NCI-H1105 treated with DMSO at 0.1 percent for 48 hours (cell line): ENCODE measurements around the gene NOL9.

Source experiments
- DNase-seq: peaks from one replicate; lab custom pipeline; 2025; lab: John Stamatoyannopoulos, UW

NOL9 gene

DNA sequence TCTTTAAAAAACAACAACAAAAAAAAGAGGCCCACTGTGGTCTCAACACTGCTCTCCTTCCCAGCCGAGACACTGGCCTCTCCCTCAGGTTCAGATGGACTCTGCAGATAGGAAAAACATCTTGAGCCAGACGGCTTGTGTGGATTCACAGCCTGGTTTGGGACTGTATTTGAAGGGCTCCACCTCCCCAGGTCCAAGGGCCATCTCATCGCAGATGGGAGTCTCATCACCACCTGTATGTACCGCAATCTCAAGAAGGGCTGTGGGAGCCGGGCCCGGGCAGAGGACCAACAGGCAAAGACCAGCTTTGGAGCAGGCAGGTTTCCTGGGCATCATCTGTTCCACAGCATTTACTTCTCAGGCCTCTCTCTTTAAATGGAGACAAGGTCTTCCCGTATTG is 35.7 kb upstream of the NOL9 start:
- DNase-seq, result no peak

DNA sequence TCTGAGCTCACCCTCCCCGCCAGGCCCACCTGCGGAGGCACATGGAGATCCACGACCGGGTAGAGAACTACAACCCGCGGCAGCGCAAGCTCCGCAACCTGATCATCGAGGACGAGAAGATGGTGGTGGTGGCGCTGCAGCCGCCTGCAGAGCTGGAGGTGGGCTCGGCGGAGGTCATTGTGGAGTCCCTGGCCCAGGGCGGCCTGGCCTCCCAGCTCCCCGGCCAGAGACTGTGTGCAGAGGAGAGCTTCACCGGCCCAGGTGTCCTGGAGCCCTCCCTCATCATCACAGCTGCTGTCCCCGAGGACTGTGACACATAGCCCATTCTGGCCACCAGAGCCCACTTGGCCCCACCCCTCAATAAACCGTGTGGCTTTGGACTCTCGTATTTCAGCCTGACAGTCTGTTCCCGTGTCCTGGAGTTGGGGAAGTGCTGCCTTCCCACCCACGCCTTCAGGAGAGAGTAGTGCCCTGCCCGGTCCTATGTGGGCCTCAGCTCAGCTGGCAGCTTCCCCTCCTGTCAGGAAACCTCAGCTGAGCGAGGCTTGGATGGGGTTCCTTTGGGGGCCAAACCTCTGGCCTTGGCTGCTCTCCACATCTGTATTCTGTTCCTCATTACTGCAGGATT is 34.7 kb upstream of the NOL9 start:
- no peak for DNase-seq

DNA sequence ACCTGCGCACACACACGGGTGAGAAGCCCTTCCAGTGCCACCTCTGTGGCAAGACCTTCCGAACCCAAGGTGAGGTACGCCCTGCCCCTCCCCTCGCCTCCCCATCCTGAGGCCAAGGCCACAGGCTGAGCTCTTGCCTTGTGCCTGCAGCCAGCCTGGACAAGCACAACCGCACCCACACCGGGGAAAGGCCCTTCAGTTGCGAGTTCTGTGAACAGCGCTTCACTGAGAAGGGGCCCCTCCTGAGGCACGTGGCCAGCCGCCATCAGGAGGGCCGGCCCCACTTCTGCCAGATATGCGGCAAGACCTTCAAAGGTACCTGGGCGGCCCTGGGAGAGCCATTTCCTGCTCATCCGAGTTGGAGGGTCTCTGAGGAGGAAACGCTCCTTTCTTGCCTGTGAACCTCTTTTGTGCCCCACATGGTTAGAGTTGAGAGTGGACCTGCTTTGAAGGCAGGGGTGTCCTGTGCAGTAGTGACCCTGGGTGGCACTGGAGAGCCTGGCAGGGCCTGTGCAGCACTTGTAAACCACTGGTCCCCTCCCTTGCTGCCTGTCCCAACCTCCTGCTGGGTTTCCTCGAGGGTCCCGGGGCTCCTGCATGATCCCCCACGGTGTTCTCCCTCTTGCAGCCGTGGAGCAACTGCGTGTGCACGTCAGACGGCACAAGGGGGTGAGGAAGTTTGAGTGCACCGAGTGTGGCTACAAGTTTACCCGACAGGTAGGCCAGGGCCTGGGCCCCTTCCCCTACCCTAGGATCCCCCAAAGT is 34.0 kb upstream of the NOL9 start:
- no peak for DNase-seq

DNA sequence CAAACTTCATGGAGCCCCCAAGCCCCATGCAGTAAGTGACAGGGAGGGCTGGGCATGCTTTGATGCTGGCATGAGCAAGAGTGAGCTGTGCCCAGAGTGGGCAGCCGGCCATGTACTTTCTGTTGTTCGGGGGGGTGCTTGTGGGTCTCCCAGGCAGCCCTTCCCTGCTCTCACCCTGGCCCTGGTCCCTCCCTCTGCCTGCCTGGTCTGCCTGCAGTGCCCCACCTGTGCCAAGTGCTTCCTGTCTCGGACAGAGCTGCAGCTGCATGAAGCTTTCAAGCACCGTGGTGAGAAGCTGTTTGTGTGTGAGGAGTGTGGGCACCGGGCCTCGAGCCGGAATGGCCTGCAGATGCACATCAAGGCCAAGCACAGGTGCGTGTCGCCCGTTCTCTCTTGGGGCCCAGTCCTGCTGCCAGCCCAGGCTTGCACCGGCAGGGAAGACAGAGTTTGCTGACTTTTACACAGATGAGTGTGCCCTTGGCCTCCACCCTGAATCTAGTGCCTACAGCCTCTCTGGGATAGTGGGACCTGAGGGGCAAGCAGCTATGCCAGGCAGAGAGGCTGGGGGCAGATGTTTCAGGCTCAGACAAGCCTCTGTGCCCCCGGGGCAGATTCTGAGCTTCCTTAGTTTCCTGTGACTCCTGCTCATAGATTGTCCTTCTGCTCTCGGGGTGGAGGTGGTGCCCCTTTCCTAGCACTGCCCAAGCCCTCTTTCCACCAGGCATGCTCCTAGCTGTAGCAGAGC is 33.1 kb upstream of the NOL9 start:
- peak; percentile 72 for DNase-seq

DNA sequence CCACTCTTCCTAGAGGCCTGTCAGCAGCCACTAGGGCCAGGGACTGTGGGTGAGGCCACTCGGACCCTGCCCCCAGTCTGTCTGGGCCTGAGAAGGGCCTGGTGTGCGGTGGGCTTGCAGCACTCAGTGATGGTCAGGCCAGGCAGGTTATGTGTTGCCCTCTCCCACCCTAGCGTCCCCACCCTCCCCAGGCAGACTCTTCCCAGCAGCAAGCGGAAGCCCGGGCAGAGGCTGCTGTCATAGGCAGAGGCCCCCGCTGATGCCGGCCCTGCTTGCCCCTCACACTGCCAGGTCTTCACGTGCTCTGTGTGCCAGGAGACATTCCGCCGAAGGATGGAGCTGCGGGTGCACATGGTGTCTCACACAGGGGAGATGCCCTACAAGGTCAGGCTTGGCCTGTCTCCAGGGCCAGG is 32.1 kb upstream of the NOL9 start:
- no peak for DNase-seq

DNA sequence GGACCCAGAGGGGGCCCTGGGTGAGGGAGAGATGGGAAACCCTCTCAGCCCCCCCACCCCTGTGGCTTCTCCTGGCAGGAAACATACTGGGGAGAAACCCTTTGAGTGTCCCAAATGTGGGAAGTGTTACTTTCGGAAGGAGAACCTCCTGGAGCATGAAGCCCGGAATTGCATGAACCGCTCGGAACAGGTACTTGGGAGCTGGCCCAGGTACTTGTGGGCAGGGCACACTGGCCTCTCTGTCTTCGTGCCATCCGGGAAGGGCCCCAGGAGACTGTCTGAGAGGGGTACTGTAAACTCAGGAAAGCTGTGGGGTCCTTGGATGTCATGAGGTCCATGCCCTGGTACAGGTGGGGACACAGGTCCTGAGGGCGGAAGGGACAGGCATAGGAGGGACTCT is 31.5 kb upstream of the NOL9 start:
- no peak for DNase-seq

DNA sequence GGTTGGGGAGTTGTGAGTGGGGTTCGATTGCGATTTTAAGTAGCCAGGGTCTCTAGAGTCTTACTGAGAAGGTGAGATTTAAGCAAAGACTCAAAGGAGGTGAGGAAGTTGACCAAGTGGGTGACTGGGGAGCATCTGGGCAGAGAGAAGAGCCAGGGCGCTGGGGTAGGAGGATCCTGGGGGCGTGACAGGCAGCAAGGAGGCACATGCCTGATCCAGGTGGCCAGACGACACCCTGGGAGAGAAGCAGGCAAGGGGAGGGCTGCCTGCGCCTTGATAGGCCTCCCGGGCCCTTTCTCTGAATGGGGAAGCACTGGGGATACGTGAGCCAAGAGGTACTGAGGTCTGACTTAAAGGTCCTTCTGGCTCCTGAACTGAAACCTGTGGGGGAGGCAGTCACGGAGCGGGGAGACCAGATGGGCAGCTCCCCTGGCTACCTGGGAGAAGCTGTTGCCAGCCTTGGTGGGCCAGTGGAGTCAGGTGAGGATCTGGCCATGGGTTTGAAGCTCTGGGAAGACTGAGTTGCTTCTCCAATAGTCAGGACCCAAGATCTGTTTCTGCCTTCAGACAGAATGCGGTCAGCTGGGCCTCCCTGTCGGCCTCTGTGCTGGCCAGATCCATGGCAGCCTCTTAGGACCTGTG is 30.9 kb upstream of the NOL9 start:
- no peak for DNase-seq

DNA sequence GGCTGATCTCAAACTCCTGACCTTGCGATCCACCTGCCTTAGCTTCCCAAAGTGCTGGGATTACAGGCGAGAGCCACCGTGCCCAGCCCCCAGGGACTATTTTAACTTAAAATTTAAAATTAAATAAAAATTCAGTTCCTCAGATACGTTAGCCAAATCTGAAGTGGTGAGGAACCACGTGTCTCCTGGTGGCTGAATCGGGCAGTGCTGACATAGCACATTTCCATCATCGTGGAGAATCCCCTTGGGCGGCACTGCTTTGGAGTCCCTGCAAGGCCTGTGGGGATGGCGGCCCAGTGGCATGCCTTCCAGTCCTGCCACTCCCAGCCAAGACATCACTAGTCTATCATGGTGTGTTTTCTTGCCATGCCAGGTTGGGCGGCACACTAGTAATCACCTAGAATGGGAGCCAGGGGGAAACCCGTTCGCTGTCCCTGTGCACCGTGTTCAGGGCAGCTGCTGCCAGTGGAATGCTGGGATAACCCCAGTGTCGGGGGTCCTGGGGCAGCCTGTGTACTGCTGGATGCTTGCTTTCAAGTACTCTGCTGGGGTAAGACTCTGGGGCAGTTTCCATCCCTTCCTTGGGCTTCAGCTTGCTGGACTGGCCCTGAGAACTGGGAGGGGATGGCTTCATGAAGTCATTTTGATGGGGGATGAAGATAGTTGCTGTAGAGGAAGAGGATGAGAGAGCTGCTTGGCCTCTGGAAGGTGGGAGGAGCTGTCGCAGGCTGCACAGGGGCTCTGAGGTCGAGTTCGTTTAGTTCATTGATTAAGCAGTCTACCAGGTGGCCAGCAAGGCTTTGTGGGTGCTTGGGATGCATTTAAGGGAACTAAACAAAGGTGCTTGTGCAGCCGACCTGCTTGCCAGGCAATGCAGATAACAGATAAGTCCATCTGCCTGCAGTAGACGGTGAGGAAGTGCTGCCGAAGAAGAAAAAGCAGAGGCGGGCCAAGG is 30.1 kb upstream of the NOL9 start:
- DNase-seq, result no peak

DNA sequence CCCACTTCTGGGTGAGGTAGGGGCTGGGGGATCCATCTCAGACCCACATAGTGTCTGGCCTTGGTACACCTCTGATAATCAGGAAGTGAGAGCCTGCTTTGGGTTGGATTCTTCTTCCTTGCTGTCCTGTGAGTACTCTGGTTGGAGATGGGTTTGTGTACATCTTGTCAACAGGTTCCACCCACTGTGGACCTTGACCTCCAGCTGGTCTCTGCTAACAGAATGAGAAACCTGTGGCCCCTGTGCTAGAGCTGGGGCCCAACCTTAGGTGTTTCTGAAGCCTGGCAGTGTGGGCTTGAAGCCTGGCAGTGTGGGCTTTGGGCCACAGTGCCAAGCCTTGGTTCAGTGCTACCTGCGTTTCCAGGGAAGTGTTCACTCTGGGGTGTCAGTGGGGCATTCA is 28.1 kb upstream of the NOL9 start:
- no peak for DNase-seq

DNA sequence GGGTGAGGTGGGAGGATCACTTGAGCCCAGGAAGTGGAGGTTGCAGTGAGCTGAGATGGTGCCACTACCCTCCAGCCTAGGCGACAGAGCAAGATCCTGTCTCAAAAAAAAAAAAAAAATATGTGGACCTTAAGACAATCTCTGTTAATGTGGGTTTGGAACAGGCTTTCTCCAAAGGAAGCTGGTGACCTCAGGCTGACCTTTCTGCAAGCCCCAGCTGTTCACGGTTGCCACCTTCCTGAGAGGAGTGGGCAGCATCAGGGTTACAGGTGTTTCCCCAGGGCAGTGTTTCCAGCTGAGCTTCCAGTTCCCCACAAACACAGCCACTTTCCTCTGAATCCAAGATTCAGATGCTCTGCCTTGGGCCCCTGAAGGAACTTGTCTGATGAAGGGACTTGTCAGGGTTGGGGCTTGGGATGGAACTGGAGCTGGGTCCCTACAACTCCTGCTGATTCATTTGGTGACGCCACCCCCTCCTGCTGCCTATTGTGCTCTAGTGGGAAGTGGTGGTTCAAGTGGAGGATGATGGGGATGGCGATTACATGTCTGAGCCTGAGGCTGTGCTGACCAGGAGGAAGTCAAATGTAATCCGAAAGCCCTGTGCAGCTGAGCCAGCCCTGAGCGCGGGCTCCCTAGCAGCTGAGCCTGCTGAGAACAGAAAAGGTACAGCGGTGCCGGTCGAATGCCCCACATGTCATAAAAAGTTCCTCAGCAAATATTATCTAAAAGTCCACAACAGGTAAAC is 27.4 kb upstream of the NOL9 start:
- no peak for DNase-seq

DNA sequence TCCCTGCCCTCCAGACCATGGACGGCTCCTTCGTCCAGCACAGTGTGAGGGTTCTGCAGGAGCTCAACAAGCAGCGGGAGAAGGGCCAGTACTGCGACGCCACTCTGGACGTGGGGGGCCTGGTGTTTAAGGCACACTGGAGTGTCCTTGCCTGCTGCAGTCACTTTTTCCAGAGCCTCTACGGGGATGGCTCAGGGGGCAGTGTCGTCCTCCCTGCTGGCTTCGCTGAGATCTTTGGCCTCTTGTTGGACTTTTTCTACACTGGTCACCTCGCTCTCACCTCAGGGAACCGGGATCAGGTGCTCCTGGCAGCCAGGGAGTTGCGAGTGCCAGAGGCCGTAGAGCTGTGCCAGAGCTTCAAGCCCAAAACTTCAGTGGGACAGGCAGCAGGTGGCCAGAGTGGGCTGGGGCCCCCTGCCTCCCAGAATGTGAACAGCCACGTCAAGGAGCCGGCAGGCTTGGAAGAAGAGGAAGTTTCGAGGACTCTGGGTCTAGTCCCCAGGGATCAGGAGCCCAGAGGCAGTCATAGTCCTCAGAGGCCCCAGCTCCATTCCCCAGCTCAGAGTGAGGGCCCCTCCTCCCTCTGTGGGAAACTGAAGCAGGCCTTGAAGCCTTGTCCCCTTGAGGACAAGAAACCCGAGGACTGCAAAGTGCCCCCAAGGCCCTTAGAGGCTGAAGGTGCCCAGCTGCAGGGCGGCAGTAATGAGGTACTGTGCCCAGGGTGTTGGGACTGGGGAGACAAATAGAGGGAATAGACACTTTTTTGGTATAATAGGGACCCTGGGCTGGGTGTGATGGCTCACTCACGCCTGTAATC is 26.5 kb upstream of the NOL9 start:
- DNase-seq, result no peak

DNA sequence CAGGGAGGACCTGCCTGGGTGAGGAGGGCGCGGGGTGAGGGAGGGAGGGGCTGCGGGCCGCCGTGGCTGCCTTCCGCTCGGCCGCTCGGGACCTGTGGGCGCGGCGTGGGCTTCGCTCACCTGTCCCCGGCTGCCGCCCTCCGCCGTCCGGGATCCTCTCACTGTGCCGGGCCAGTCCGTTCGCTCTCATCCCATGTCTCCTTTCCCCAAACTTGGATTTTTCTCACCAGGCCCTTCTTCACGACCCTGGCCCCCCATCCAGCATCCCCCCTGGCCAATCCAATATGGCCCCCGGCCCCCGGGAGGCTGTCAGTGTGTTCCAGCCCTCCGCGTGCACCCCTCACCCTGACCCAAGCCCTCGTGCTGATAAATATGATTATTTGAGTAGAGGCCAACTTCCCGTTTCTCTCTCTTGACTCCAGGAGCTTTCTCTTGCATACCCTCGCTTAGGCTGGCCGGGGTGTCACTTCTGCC is 25.8 kb upstream of the NOL9 start:
- DNase-seq, result no peak

DNA sequence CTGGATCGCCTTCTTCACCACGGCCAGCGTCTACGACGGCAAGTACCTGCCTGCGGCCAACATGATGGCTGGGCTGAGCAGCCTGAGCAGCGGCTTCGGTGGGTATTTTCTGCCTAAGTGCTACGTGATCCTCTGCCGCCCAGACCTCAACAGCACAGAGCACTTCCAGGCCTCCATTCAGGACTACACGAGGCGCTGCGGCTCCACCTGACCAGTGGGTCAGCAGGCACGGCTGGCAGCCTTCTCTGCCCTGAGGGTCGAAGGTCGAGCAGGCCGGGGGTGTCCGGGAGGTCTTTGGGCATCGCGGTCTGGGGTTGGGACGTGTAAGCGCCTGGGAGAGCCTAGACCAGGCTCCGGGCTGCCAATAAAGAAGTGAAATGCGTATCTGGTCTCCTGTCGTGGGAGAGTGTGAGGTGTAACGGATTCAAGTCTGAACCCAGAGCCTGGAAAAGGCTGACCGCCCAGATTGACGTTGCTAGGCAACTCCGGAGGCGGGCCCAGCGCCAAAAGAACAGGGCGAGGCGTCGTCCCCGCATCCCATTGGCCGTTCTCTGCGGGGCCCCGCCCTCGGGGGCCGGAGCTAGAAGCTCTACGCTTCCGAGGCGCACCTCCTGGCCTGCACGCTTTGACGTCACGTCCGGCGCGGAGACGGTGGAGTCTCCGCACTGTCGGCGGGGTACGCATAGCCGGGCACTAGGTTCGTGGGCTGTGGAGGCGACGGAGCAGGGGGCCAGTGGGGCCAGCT is 25.2 kb upstream of the NOL9 start, which contains the start of gene ZBTB48:
Gene ZBTB48, plus strand, starts transcription at position 621 of the 745 bp plus-strand sequence. CDS start 616 bp downstream, outside the sequence.
- peak; percentile 97 for DNase-seq

DNA sequence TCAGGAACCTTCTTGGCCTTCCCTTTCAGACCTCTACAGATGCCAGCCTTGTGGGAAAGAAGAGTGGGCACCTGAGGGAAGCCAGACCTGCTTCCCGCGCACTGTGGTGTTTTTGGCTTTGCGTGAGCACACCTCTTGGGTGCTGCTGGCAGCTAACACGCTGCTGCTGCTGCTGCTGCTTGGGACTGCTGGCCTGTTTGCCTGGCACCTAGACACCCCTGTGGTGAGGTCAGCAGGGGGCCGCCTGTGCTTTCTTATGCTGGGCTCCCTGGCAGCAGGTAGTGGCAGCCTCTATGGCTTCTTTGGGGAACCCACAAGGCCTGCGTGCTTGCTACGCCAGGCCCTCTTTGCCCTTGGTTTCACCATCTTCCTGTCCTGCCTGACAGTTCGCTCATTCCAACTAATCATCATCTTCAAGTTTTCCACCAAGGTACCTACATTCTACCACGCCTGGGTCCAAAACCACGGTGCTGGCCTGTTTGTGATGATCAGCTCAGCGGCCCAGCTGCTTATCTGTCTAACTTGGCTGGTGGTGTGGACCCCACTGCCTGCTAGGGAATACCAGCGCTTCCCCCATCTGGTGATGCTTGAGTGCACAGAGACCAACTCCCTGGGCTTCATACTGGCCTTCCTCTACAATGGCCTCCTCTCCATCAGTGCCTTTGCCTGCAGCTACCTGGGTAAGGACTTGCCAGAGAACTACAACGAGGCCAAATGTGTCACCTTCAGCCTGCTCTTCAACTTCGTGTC is 24.5 kb upstream of the NOL9 start:
- DNase-seq, result no peak

DNA sequence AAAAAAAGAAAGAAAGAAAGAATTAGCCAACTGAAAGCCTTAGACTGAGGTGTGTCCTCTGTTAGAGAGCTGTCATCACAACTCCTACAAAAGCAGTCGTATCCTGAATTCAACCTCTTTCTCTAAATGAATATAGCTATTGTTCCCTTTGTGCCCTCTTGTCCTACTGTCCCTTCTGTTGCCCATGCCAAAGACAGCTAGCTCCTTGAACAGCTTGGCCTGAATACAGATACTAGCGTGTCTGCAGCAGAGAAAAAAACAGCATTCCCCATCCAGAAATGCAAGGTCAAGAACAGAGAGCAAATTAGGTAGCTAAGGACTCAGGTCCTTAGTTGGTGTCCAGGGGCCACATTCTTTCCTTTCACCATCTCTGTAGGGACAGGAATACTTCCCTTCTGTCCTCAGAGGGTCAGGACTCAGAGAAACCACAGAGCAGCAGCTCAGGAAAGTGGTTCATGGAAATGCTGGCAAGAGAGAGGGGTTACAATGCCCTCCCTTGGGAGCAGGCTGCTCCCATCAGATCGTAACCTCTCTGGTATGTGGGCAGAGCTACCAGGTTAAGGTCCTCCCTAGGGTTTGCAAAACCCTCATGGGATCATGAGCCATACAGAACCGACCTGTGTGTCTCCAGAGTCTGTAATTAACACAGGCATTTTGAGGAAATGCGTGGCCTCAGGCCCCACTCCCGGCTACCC is 23.7 kb upstream of the NOL9 start:
- no peak for DNase-seq

DNA sequence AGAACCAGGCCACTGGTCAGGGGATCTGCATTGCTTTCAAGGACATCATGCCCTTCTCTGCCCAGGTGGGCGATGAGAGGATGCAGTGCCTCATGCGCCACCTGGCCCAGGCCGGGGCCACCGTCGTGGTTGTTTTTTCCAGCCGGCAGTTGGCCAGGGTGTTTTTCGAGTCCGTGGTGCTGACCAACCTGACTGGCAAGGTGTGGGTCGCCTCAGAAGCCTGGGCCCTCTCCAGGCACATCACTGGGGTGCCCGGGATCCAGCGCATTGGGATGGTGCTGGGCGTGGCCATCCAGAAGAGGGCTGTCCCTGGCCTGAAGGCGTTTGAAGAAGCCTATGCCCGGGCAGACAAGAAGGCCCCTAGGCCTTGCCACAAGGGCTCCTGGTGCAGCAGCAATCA is 20.5 kb upstream of the NOL9 start:
- DNase-seq, result no peak

DNA sequence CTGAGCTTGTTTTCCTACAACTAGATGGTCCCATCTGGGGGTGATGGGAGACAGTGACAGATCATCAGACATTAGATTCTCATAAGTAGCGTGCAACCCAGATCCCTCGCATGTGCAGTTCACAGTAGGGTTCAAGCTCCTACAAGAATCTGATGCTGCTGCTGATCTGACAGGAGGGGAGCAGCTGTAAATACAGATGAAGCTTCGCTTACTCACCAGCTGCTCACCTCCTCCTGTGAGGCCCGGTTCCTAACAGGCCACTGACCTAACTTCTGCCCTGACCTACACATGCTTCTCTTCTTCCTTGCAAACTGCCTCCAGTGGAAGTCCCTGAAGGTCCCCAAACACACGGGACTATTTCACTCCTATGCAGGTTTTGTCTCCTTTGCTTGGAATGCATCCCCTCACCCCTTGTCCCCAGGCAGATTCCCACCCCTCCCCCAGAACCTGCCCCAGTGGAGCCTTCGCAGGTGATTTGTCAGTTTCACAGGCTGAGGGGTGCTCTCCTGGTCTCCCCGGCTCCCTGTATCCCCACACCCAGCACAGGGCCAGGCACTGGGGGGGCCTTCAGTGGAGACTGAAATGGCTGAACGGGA is 19.8 kb upstream of the NOL9 start:
- DNase-seq, result no peak
